Tibial artery (tissue), 4 donors: ENCODE data around the gene RICTOR.

ENCODE experiments used
- DNase-seq, 2 donors: peaks; one replicate each; pipeline ENCODE4 v3.0.0-alpha.2; 2019
- H3K27ac ChIP-seq, 2 donors: fragments of 200-600 bp; sonication (generic) in 1 of 2; 1 replicate in 1 of 2; 2 replicates in 1 of 2; pipeline ENCODE4 v1.5.1; 2018 to 2019; ENCODE audit warnings: mild to moderate bottlenecking in 1 of 2
- H3K27me3 ChIP-seq, 2 donors: fragments of 200-600 bp; sonication (generic) in 1 of 2; one replicate each; pipeline versions ENCODE4 v1.5.1 to v1.6.0; 2016 to 2019
- H3K36me3 ChIP-seq, 3 donors: fragments of 200-600 bp; sonication (generic) in 2 of 3; one replicate each; pipeline ENCODE4 v1.5.1; 2016 to 2019; ENCODE audit warnings: mild to moderate bottlenecking in 2 of 3
- H3K4me1 ChIP-seq, 4 donors: fragments of 200-600 bp; sonication (generic) in 2 of 4; 1 replicate in 3 of 4; 2 replicates in 1 of 4; pipeline ENCODE4 v1.5.1; 2016 to 2019
- H3K4me3 ChIP-seq, 2 donors: fragments of 200-600 bp; sonication (generic) in 1 of 2; 1 replicate in 1 of 2; 2 replicates in 1 of 2; pipeline ENCODE4 v1.5.1; 2018 to 2019; ENCODE audit warnings: mild to moderate bottlenecking in 2 of 2
- H3K9me3 ChIP-seq, 3 donors: fragments of 200-600 bp; sonication (generic) in 1 of 3; one replicate each; pipeline ENCODE4 v1.5.1; 2016 to 2019
- CTCF ChIP-seq, 2 experiments: fragments of 200-600 bp in 1 of 2; fragments of 450-650 bp in 1 of 2; IDR thresholded peaks; one replicate each; pipeline ENCODE4 v1.5.1; 2017 to 2019; ENCODE audit warnings: antibody characterized with exemption in 2 of 2, mild to moderate bottlenecking in 1 of 2, moderate library complexity in 1 of 2
- intact Hi-C: fragments of 100-400 bp; cut with DNase I; formaldehyde crosslinking; loops from one replicate; pipeline ENCODE4 v1.15.0; 2023; ENCODE audit warnings: low total_unique reads

RICTOR gene

GRCh38 chr5:39093352-39093751, 19.2 kb upstream of the RICTOR start:
- Histone ChIP-seq H3K27ac (no peak overlapping the region), H3K9me3 (peaks cover 0 to 6% (median 0%) of the 10 kb centered on the region in 3 donors), H3K36me3 (no peaks in the 10 kb centered on the region), H3K4me1 (peaks cover 0 to 13% (median 0%) of the 10 kb centered on the region in 4 donors), H3K4me3 (no peak overlapping the region), H3K27me3 (no peaks in the 10 kb centered on the region)
- DNase-seq, result no peak
- intact Hi-C loops, result no loop called here
- no peak for TF ChIP-seq CTCF (IDR thresholded peaks at IDR 0.05)

- intact Hi-C loops, result no loop called here
- H3K4me3 ChIP-seq, result no peak overlapping the region
- H3K9me3 ChIP-seq, result peaks cover 0 to 6% (median 0%) of the 10 kb centered on the region in 3 donors
- H3K27me3 ChIP-seq, result no peaks in the 10 kb centered on the region
- peaks cover 0 to 13% (median 0%) of the 10 kb centered on the region in 4 donors for H3K4me1 ChIP-seq
- no peak overlapping the region for H3K27ac ChIP-seq
- TF ChIP-seq CTCF (IDR thresholded peaks at IDR 0.05), result no peak
- no peak for DNase-seq
- no peaks in the 10 kb centered on the region for H3K36me3 ChIP-seq
Measured at GRCh38 chr5:39092581-39093351, 18.6 kb upstream of the RICTOR start.

GRCh38 chr5:39091940-39092580, 17.9 kb upstream of the RICTOR start:
- Histone ChIP-seq H3K27ac (no peak overlapping the region), H3K9me3 (peaks cover 0 to 6% (median 0%) of the 10 kb centered on the region in 3 donors), H3K27me3 (no peaks in the 10 kb centered on the region), H3K4me3 (no peak overlapping the region), H3K4me1 (peaks cover 0 to 13% (median 0%) of the 10 kb centered on the region in 4 donors), H3K36me3 (no peaks in the 10 kb centered on the region)
- DNase-seq, result no peak
- TF ChIP-seq CTCF (IDR thresholded peaks at IDR 0.05), result no peak
- intact Hi-C loops, result no loop called here

GRCh38 chr5:39083968-39084367, 9.8 kb upstream of the RICTOR start:
- Histone ChIP-seq H3K36me3 (no peaks in the 10 kb centered on the region), H3K9me3 (no peaks in the 10 kb centered on the region), H3K27me3 (no peaks in the 10 kb centered on the region), H3K4me1 (no peaks in the 10 kb centered on the region), H3K4me3 (no peak overlapping the region), H3K27ac (no peak overlapping the region)
- TF ChIP-seq CTCF (IDR thresholded peaks at IDR 0.05), result no peak
- intact Hi-C loops, result loop anchor here (5.0 kb wide), 1 partner anchor 87 kb away; no protein-coding TSS in a partner anchor
- DNase-seq, result no peak

- Histone ChIP-seq H3K36me3 (no peaks in the 10 kb centered on the region), H3K27ac (no peak overlapping the region), H3K9me3 (no peaks in the 10 kb centered on the region), H3K27me3 (no peaks in the 10 kb centered on the region), H3K4me1 (no peaks in the 10 kb centered on the region), H3K4me3 (no peak overlapping the region)
- no peak for DNase-seq
- TF ChIP-seq CTCF (IDR thresholded peaks at IDR 0.05), result no peak
- intact Hi-C loops, result loop anchor here (5.0 kb wide), 1 partner anchor 86 kb away; no protein-coding TSS in a partner anchor
Measured at GRCh38 chr5:39082995-39083394, 8.8 kb upstream of the RICTOR start.
